T-helper 17 cell (primary cell): Measurements from ENCODE around the gene COL4A2. TPM values are rescaled to one million over a fixed set of nuclear protein-coding genes. Genes with fewer than 3 reads are reported as not detected.

Experiments
- ATAC-seq: fragments of 150-1000 bp; cut with Tn5 transposase; 2 replicates; pipeline ENCODE4 v1.10.0; 2021; ENCODE audit warnings: mild to moderate bottlenecking, moderate library complexity
- DNase-seq, 3 donors: peaks; one replicate each; pipeline versions ENCODE4 v3.0.0 to v3.0.0-alpha.2; 2020 to 2021
- H3K9me3 ChIP-seq: one replicate; pipeline ENCODE4 v1.7.0; 2013; ENCODE audit warnings: low read length, mild to moderate bottlenecking; ENCODE audit not compliant: control insufficient read depth, poor library complexity, severe bottlenecking
- H3K27ac Mint-ChIP-seq: one replicate; pipeline ENCODE4 v1.8.0; 2022; ENCODE audit warnings: mild to moderate bottlenecking, moderate library complexity, mixed read lengths
- H3K27me3 Mint-ChIP-seq: one replicate; pipeline ENCODE4 v1.8.0; 2022; ENCODE audit warnings: mixed read lengths
- H3K36me3 Mint-ChIP-seq: one replicate; pipeline ENCODE4 v1.8.0; 2022; ENCODE audit warnings: low read depth, mixed read lengths
- H3K4me1 Mint-ChIP-seq: one replicate; pipeline ENCODE4 v1.8.0; 2022; ENCODE audit warnings: mild to moderate bottlenecking, mixed read lengths
- H3K4me3 Mint-ChIP-seq: one replicate; pipeline ENCODE4 v1.8.0; 2022; ENCODE audit warnings: mild to moderate bottlenecking, moderate library complexity, mixed read lengths
- total RNA-seq, 4 donors: library from RNA in 2 of 4; stranded (reverse) in 2 of 4; gene quantifications; one replicate each; pipeline ENCODE4 v1.2.3 and lab custom pipeline; 2022 to 2026

COL4A2 gene
- total RNA-seq, 2 donors from 2014 or later: 0.07 to 1.9 TPM

DNA sequence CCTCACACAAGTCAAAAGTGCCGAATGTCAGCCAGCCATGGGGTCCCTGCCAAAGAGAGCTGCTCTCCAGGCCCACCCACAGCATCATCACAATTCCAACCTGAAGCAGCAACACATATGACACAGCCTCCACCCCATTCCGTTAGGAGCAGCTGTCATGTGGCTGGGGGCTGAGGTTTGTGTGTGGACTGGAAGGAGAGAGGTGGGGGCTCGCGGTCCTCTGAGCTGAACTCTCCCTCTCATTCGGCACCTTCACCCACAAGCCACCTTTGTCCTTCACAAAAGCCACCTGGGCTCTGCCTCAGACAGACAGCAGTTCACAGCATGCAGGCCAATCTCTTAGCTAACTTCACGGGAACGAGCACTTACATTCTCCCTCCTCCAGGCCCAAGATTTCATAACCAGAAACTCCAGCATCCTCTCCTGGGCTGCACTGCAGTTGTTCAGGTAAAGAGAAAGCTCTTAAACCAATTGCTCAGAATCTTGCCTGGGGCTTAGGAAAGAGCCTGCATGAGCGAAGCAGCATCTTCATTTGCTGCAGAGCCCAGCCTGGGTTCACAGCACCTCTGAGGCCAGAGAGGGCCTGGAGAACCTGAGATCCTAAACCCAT, 247.2 kb downstream of the COL4A2 start:
- ATAC-seq (no peak), DNase-seq (no peak)
- peaks cover 13% of the 10 kb centered on the region for H3K4me1 Mint-ChIP-seq
- no peaks in the 10 kb centered on the region for H3K9me3 ChIP-seq
- H3K36me3 Mint-ChIP-seq: no peaks in the 10 kb centered on the region
- H3K4me3 Mint-ChIP-seq: no peak overlapping the region
- H3K27me3 Mint-ChIP-seq: no peaks in the 10 kb centered on the region
- H3K27ac Mint-ChIP-seq: no peak overlapping the region

DNA sequence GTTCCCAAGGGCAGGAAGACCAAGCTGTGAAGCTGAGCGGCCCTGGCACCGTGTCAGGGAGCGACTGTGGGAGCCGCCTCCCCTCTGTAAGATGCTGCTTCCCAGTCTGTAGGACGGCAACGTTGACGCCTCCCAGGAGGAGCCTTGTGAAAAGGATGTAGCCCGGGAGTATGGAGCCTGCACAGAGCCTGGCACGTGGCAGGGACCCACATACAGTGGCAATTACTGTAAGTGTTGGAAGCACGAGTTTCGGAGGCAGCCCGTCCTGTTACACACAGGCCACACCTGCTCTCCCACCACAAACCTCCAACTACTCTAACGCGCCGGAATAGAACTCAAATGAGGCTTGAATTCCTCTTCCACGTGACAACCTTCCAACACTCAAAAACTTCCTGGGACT, 247.9 kb downstream of the COL4A2 start:
- H3K4me3 Mint-ChIP-seq: no peak overlapping the region
- DNase-seq (no peak), ATAC-seq (no peak)
- no peaks in the 10 kb centered on the region for H3K36me3 Mint-ChIP-seq
- H3K9me3 ChIP-seq: no peaks in the 10 kb centered on the region
- peak overlapping the region; percentile 11 for H3K27ac Mint-ChIP-seq
- H3K27me3 Mint-ChIP-seq: no peaks in the 10 kb centered on the region
- H3K4me1 Mint-ChIP-seq: peaks cover 13% of the 10 kb centered on the region

DNA sequence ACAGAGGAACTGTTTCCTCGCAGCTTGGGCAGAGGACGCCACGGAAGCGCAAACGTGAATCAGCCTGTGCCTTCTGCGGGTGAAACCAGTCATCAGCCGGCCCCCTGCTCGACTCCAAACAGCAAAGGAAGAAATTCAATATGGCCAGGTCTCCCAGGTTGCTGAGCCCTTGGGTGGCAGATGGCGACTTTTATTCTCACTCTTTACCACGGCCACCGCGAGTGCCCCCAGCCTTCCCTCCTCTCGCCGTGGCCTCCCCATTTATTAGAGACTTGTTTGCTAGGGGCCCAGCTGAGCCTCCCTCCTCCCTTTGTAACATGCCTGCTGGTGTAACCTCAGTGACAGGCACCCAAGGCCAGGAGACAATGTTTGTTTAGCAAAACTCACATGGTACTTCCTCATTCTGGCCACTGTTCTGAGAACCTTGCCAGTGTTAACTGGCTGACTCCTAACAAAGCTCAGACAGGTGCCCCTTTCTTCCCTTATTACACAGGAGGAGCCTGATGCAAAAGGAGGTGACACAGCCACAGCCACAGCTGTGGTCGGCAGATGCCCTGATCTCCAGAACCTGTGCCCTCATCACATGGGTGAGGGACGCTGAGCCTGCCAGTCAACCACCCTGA, 248.6 kb downstream of the COL4A2 start:
- ATAC-seq (no peak), DNase-seq (no peak)
- peaks cover 18% of the 10 kb centered on the region for H3K4me1 Mint-ChIP-seq
- no peak overlapping the region for H3K4me3 Mint-ChIP-seq
- no peak overlapping the region for H3K27ac Mint-ChIP-seq
- H3K9me3 ChIP-seq: no peaks in the 10 kb centered on the region
- no peaks in the 10 kb centered on the region for H3K36me3 Mint-ChIP-seq
- no peaks in the 10 kb centered on the region for H3K27me3 Mint-ChIP-seq

DNA sequence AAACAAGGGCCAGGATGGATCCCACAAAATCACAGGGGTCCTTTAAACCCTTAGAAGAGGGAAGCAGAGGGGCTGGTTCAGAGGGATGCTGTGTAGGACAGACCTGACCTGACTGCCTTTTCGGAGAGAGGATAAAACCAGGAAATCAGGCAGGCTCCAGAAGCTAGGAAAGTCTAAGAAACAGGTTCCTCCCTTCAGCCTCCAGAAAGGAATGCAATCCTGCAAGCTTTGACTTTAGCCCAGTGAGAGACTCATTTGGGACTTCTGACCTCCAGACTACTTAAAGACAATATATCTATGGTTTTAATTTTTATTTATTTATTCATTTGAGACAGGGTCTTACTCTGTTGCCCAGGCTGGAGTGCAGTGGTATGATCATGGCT, 249.1 kb downstream of the COL4A2 start:
- no peaks in the 10 kb centered on the region for H3K9me3 ChIP-seq
- peaks cover 16% of the 10 kb centered on the region for H3K4me1 Mint-ChIP-seq
- no peaks in the 10 kb centered on the region for H3K27me3 Mint-ChIP-seq
- ATAC-seq (no peak), DNase-seq (no peak)
- H3K4me3 Mint-ChIP-seq: no peak overlapping the region
- H3K36me3 Mint-ChIP-seq: no peaks in the 10 kb centered on the region
- no peak overlapping the region for H3K27ac Mint-ChIP-seq

- peaks cover 16% of the 10 kb centered on the region for H3K4me1 Mint-ChIP-seq
- no peak overlapping the region for H3K27ac Mint-ChIP-seq
- H3K4me3 Mint-ChIP-seq: no peak overlapping the region
- no peaks in the 10 kb centered on the region for H3K36me3 Mint-ChIP-seq
- H3K27me3 Mint-ChIP-seq: no peaks in the 10 kb centered on the region
- DNase-seq (no peak), ATAC-seq (no peak)
- H3K9me3 ChIP-seq: no peaks in the 10 kb centered on the region
Measured at GRCh38 chr13:110557082-110557481, 250.0 kb downstream of the COL4A2 start.

DNA sequence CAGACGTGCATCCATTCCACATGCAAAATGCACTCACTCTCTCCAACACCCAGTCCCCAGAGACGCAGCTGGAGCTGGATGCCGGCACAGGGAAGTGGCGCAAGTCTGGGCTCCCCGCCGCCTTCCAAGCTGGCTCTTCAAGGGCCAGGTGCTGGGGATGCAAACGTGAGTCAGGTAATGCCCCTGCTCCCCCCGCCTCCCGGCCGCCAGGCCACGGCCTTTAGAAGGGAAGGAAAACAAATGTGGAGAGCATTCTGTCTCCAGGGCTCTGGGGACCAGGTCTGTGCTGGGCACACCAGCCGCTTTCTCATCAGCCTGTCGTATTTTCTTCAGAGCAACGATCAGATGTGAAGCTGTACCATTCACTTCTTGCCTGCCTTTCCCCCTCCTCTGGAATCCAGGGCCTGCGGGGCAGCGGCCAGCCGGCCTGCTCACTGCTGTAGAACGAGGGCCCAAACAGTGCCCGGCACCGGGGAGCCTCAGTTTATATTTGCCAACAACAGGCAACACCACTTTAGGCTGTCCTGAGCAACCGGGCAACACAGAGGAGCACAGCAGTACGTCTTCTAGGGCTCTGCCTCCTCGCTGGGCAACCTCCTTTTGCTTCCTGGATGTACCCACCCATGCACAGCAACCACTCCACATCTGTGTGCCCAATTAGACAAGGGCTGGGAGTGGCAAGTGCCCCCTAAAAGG, 250.7 kb downstream of the COL4A2 start:
- ATAC-seq: no peak
- Mint-ChIP-seq H3K27me3 (no peaks in the 10 kb centered on the region), H3K4me1 (peaks cover 19% of the 10 kb centered on the region), H3K27ac (no peak overlapping the region), H3K36me3 (no peaks in the 10 kb centered on the region), H3K4me3 (no peak overlapping the region)
- no peak for DNase-seq
- no peaks in the 10 kb centered on the region for H3K9me3 ChIP-seq

DNA sequence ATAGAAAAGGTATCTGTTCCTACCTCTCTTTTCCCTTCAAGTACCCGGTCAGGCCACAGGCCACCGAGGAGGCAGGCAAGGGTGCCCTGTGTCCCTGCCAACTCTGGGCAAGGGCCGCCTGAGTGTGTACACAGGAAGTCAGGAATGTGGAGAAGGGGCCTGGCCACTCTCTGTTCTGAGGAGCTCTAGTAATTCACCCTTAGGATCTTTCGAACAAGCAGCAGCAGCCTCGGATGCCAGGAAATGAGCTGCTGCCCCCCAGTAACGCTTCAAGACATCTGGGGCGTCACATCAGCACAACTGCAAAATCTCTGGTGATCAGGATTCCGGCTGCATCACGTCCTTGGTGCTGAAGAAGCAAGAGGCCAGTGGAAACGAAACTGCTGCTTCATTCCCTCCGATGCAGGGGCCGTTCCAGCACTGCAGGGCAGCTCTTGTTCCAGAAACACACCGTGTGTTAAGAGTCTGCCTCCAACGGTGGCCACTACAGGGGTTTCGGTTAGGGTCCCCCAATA, 252.4 kb downstream of the COL4A2 start:
- H3K4me1 Mint-ChIP-seq: peaks cover 25% of the 10 kb centered on the region
- H3K9me3 ChIP-seq: no peaks in the 10 kb centered on the region
- H3K4me3 Mint-ChIP-seq: no peak overlapping the region
- H3K27me3 Mint-ChIP-seq: peaks cover 6% of the 10 kb centered on the region
- no peak overlapping the region for H3K27ac Mint-ChIP-seq
- no peaks in the 10 kb centered on the region for H3K36me3 Mint-ChIP-seq
- no peak for ATAC-seq
- no peak for DNase-seq

- Mint-ChIP-seq H3K4me1 (peaks cover 25% of the 10 kb centered on the region), H3K27me3 (peaks cover 9% of the 10 kb centered on the region), H3K4me3 (peak overlapping the region; percentile 21), H3K27ac (peak overlapping the region; percentile 65), H3K36me3 (no peaks in the 10 kb centered on the region)
- ATAC-seq (no peak), DNase-seq (no peak)
- no peaks in the 10 kb centered on the region for H3K9me3 ChIP-seq
Measured at GRCh38 chr13:110559986-110560385, 252.9 kb downstream of the COL4A2 start.

DNA sequence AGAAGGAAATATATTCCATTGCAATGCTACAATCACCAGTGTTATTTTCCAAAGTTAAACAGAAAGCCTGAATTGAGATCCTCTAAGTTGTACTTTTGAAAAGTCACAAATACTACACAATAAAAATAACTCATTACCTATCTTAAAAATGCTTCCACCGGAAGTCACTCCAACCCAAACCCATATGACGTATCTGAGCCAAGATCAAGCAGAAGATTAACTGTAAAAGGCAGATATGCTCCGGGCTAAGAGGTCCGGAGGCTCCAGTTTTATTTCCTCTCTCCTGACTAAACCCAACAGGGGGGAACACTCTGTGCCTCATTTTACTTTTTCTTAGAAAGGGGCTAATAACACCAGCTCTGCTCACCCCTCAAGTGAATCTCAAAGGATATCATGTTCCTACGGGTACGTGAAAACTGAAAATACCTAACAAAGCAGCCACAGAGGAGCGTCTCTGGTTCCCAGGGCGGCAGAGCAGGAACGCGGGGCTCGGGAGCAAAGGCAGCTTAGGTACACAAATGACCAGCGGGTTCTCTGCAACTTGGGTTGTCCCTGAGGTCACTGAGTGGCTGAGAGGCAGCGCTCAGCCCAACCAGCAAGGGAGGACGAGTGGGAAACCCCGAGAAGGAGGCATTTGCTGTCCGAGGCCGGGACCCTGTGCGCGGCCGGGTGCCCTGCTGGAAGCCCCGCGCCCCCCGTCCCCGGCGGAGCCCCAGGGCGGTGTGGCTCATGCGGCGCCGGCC, 253.7 kb downstream of the COL4A2 start:
- H3K9me3 ChIP-seq: no peaks in the 10 kb centered on the region
- ATAC-seq: peak; percentile 12
- Mint-ChIP-seq H3K4me1 (peaks cover 24% of the 10 kb centered on the region), H3K27me3 (peaks cover 9% of the 10 kb centered on the region), H3K36me3 (no peaks in the 10 kb centered on the region), H3K27ac (peak overlapping the region; percentile 65), H3K4me3 (peak overlapping the region; percentile 96)
- DNase-seq: no peak

- ATAC-seq: peak; percentile 72
- no peaks in the 10 kb centered on the region for H3K9me3 ChIP-seq
- peak in 2 of 3 donors; percentile 39 to 45 for DNase-seq
- peaks cover 9% of the 10 kb centered on the region for H3K27me3 Mint-ChIP-seq
- no peaks in the 10 kb centered on the region for H3K36me3 Mint-ChIP-seq
- H3K4me1 Mint-ChIP-seq: peaks cover 22% of the 10 kb centered on the region
- H3K4me3 Mint-ChIP-seq: peak within 1 kb of the TSS; percentile 96
- H3K27ac Mint-ChIP-seq: peak within 1 kb of the TSS; percentile 65
Measured at GRCh38 chr13:110561344-110562035, 254.4 kb downstream of the COL4A2 start, which contains the start of gene RAB20. RAB20 (minus strand) TSS chr13:110561722; CDS start chr13:110561519, 203 bp downstream.

- H3K36me3 Mint-ChIP-seq: no peaks in the 10 kb centered on the region
- H3K4me1 Mint-ChIP-seq: peaks cover 22% of the 10 kb centered on the region
- peak overlapping the region; percentile 96 for H3K4me3 Mint-ChIP-seq
- no peak for ATAC-seq
- no peak for DNase-seq
- H3K27me3 Mint-ChIP-seq: peaks cover 12% of the 10 kb centered on the region
- H3K9me3 ChIP-seq: no peaks in the 10 kb centered on the region
- H3K27ac Mint-ChIP-seq: no peak overlapping the region
Measured at GRCh38 chr13:110562036-110562597, 255.0 kb downstream of the COL4A2 start.
